Globus pallidus (tissue), 1 donor: ENCODE measurements around the gene STPG2.

Experiments
- DNase-seq: peaks from one replicate; pipeline ENCODE4 v3.0.0-alpha.2; 2015; ENCODE audit warnings: low spot score

Gene STPG2

DNA sequence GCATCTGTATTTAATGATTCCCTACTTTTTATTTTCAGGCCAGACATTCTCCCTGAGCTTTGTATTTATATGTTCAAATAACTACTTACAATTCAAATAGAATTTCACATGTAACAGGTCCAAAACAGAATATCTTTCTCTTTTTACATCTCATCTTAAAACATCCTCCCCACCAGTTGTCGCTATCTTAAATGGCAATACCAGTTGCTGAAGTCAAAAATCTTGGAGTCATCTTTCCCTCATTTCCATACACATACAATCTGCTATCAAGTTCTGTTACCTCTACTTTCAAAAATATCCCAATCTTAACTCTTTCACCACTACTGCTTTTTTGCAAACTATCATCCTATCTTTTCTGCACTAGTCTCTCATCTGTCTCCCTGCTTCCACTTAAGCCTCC is 330.5 kb downstream of the STPG2 start:
- DNase-seq, result no peak

DNA sequence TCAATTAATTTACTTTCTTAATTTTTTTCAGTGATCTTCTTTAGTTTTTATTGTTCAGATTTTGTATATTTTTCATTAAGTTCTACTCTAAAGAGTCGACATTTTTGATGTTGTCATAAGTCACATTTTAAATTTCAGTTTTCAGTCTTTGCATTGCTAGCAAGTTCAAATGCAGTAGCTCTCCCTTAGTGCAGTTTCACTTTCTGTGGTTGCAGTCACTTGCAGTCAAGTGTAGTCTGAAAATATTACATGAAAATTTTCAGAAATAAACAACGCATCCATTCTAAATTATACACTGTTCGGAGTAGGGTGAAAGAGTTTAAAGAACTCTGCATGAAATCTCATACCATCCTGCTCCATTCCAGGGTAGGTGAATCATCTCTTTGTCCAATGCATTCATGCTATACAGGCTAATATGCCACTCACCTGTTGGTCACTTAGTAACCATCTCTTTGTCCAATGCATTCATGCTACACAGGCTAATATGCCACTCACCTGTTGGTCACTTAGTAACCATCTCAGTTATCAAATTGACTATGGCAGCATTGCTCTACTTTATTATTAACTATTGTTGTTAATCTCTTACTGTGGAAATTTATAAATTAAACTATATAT is 356.9 kb downstream of the STPG2 start:
- no peak for DNase-seq

DNA sequence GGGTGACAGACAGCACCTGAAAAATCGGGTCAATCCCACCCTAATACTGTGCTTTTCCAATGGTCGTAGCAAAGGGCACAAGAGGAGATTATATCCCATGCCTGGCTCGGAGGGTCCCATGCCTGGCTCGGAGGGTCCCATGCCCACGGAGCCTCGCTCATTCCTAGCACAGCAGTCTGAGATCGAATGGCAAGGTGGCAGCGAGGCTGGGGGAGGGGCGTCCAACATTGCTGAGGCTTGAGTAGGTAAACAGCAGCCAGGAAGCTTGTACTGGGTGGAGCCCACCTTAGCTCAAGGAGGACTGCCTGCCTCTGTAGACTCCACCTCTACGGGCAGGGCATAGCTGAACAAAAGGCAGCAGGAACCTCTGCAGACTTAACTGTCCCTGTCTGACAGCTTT is 365.1 kb downstream of the STPG2 start:
- DNase-seq, result no peak

DNA sequence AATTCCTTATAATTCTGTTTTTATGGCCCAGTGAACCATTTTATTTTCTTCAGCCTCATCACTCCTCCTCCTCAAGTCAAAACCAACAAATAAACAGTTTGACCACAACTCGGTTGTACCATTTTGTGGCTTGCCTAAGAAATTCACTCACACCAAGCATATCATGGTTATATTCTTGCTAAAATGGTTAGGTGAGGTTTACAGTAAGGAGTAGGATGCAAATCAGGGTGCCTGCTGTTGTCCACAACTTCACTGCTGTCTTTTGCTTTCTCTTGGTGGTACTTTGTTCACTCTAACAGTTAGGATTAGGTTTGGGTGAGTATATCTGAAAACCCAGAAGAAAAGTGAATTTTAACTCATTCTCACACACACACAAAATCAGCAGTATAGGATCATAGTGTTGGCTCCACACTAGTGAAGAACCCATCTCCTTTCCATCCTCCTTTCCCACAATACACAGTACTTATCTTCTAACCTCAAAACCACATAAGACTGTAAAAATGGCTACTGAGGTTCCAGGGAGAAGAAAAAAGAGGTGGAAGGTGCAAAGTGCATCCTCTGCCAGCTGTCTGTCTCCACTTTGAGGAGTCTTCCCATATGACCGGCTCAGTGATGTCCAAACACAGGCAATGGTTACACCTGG is 368.8 kb downstream of the STPG2 start:
- DNase-seq, result no peak

DNA sequence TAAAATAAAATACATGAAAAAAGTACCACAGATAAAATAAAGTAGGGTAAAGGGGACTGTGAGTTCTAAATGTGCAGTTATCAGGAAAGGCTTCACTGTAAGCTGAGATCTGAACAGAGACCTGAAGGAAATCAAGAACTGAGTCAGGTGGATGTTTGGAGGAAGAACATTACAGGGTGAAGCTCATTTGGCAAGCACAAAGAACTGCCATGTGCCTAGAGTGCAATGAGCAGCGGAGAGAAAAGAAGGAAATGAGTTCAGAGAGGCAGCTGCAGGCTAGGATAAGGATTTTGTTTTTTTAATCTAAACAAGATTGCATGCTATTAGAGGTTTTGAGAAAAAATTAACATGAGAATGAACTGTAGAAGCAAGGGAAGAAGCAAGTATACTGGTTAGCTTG is 373.1 kb downstream of the STPG2 start:
- DNase-seq, result no peak

DNA sequence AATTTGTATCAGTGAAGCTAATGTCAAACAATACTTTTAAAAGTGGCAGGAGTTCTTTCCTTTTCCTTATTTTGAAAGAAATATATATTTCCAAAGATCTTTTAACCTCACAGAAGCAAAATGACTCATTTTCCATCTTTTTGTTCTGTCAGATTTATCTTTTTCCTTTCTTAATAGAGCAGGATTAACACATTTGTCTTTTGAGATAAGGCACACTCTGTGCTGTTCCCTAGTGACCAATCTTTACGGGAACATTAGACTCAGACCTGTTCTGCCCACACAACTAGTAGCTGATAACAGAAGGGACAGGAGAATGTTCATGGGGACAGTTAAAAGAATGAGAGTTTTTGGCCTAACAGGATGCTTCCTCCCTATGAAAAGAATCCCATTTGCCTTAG is 381.2 kb downstream of the STPG2 start:
- no peak for DNase-seq

DNA sequence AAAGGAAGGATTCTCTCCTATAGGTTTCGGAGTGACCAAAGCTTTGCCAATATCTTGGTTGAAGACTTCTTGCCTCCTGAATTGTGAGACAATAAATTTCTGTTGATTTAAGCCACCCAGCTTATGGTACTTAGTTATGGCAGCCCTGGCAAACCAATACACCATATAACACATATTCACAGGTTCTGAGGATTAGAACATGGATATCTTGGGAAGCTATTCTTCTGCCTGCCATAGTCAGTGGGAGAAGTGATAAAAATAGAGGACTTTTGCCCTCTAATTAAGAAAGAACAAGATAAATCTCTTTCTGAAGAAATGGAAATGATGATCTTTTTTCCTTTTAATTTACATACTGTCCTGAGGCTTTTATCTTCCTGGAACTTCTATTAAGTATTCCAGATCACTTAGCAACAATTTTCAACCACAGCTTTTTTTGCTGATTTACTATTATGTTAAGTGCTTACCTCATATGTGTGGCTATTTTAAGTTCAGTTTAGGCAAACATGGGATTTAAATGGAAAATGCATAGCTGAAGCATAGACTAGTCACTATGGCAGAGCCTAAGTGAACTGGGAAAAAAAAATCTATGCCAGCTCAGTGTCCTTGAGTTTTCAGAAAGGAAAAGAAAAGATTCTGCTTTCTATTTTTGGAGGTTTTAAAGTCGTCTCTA is 381.7 kb downstream of the STPG2 start:
- DNase-seq, result no peak

DNA sequence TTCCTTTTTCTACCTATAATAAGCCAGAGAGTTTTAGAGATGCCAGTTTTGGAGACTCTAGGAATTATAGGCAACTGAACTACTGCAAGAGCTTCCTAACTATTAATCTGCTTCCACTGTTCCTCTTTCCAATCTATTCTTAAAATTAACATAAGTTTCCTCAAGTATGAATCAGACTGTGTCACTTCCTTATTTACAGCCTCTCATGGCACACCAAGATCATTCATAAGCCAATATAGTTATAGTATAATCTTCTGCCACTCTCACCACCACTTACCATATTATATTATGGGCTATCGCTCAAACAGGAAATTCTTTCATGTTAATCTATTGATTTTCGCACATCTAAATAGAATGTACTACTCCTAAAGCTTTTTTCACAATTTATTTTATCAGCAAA is 383.5 kb downstream of the STPG2 start:
- no peak for DNase-seq

DNA sequence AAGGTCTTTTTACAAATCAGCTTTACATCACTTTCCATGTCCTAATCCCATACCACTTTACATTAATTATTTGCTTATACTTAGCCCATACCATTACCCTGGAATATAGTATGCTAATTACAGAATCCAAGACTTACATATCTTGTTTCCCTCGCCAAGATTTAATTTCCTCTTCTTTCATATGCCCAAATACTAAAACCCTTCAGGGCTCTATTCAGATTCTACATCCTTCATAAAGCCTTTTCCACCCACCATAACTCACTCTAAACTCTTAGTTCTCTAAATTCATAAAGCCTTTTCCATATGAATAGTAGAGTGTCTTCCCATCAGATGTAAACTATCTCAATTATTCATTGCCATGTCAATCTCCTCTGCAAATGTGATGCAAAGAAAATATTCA is 390.7 kb downstream of the STPG2 start:
- no peak for DNase-seq

DNA sequence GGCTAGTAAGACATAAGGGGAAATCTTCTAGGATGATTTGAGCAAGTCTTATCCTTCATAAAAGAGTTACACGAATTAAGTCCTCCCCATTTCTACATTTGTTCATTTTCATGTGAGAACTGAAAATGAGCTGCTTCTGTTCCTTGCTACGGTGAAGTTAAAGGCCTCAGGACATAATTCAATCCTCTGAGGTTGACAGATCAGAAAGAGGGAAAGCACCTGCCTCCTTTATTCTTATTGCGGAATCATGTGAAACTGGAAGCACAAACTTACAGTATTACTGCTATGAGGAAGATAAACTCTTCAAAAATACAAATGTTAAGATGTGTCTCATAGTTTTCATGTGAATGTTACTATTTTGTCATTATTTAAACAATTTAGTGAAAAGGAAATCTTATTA is 395.3 kb downstream of the STPG2 start:
- DNase-seq, result no peak

DNA sequence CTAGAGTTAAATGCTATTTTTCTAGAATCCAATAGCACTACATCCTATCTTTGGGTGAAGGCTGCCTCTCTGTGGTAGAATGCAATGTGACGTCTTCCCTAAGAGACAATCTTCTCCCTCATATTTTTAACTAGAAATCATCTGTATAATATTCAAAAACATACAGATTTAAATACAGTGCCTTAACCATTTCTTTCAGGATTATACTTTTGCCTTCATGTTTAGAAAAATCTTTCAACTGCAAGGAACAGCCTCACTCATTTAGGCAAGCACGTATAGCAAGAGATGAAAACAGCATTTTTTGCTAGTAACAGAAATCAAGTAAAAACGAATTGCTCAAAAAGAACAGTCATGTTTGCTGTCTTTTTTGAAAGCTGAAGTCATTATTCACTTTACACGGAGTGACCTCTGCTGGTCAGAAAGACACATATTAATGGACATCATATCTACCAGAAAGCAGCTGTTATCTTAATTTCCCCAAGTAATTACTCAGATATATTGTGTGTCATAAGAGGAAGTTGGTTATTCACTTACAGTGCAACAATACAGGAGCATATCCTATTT is 422.3 kb downstream of the STPG2 start:
- DNase-seq, result peak; percentile 34

DNA sequence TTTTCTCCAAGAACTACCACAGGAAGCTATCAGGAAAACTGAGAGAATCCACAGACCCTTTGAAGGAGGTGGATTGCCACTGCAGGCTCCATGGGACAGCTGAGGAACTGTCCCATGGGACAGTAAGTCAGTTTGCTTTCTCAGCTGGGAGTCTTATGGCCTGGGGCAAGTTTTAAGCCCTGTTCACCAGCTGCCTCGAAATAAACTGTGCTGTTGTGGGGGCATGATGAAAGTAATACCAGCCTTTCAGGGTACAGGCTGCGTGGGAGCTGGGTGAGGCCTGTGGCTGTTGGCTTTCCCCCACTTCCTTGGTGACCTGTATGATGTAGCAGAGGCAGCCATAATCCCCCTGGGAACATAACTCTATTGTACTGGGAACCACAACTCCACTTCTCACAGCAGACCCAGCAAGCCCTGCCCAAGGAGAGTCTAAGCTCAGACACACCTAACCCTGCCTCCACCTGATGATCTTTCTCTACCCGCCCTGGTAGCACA is 452.1 kb downstream of the STPG2 start:
- DNase-seq, result no peak

DNA sequence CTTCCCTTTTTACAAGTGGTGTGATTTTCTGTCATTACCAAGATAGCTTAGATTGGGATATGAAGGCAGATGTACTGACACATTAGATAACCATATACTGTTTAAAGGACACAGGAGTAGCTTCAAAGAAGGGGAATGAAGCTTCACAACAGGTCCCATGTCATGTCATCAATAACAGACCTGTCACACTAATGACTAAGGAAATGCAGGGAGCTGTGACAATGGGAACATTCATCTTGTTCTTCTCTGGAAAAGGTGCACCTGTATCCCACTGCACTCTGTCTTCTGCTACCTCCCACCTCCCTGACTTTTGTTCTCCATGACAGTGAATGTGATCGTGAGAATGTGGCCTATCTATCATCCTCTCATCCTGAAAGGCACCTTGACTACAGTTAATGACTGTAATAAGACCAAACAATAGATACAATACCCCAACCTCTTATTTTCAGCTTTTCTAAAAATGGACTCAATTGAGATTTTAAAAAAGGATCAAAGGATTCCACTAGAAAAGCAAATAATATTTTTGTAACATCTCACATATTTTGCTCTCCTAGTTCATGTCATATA is 472.5 kb downstream of the STPG2 start:
- DNase-seq, result no peak

DNA sequence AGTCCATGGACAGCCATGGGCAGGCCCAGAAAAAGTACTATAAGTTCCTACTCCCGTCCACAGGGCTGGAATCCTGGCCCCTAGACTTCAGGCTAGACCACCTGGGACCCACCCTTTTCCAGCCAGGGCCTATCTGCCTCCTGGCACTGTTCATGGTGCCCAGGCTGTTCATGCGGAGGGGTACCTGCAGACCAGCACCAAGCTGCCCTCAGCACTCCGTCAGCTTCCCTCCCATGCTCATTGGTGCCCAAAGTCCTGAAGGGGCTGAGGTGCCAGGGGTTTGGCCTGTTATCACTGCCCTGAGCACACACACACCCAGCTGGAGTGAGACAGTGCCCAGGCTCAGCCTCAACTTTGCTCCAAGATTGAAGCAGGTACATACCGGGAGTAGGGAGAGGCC is 477.7 kb downstream of the STPG2 start:
- DNase-seq, result no peak

DNA sequence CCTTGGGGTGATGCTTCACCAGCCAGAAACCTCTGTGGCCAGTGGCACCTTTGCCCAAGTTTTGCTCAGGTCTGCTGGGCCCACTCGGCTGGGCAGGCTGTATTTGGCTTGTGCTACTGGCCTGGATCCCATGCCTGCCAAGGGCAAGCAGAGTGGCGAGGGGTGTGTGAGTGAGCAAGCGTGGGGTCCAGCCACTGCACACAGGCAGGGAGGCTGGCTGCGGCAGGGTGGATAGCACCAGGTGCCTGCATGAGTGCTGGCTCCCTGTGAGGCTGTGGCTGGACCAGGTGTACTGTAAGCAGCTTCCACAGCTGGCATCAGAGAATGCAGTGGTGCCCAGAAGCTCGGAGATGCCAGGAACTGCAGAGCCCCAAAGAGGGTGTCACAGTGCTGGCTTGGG is 478.5 kb downstream of the STPG2 start:
- DNase-seq, result no peak

DNA sequence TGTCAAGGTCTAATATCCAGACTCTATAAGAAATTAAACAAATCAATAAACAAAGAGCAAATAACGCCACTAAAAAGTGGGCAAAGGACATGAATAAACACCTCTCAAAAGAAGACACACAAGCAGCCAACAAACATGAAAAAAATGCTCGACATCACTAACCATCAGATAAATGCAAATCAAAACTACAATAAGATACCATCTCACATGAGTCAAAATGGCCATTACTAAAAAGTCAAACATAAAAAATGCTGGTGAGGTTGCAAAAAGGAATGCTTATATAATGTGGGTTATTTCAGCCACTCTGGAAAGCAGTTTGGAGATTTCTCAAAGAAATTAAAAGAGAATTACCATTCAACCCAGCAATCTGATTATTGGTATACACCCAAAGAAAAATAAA is 481.1 kb downstream of the STPG2 start:
- no peak for DNase-seq

DNA sequence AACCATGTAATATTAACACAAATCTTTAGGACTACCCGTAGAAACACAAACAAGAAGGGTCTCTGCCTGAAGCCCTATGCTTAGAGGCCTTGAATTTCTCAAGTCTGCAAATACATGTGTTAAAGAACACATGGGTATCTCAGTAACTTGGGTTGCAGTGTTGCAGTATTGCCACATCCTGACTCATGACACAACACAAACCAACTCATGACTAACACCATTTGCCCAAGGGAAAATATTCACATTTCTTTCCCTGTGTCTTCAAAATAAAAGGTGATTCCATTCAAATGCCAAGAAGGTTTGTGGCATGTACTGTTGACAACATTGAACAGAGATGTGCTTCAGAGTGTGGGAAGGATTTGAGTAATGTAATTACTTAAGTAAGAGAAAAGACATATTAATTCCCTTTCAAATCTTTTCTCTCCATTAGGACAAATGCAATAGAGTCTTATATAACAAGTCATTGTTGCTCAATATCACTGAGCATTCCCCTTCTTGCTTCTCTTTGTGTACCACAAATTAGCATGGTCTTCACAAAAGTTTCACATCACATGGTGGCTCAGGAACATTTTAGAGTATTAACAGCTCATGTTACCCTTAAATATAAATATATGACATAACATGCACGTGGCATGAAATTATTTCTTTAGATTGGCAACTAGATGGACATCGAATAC is 487.1 kb downstream of the STPG2 start:
- DNase-seq, result no peak

DNA sequence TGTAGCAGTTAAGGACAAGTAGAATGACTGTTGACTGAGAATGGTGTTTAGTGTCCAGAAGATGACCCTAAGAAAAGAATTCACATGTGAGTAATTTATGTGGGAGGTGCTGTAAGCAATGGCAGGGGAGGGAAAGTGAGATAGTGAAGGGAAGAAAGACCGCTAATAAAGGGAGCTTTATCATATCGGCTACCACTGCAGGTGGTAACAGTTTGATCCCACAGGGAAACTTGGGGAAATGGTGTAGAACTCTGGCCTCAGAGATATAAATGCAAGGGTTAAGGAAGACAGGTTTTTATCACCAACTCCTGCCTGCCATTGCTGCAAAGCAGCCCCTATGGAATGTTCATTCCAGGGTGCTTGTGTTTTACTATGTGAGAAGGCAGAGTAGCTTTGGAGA is 489.6 kb downstream of the STPG2 start:
- DNase-seq, result no peak

DNA sequence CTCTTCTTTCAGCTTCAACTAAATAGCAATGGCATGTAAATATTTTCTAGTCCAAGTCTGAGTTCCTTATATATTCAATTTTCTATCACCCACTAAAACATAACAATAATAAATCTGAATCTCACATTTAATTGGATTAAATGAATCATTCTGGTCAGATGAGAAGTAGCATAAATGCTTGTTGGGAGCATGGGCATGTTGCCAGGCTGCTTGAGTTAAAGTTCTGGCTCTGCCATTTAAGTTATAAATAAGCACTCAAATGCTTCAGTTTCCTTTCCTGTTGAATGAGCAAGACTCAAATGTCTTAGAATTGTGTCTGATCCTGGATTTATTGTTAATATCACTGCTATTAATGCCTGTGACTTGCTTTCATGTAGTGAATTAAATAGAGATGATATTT is 496.3 kb downstream of the STPG2 start:
- no peak for DNase-seq

DNA sequence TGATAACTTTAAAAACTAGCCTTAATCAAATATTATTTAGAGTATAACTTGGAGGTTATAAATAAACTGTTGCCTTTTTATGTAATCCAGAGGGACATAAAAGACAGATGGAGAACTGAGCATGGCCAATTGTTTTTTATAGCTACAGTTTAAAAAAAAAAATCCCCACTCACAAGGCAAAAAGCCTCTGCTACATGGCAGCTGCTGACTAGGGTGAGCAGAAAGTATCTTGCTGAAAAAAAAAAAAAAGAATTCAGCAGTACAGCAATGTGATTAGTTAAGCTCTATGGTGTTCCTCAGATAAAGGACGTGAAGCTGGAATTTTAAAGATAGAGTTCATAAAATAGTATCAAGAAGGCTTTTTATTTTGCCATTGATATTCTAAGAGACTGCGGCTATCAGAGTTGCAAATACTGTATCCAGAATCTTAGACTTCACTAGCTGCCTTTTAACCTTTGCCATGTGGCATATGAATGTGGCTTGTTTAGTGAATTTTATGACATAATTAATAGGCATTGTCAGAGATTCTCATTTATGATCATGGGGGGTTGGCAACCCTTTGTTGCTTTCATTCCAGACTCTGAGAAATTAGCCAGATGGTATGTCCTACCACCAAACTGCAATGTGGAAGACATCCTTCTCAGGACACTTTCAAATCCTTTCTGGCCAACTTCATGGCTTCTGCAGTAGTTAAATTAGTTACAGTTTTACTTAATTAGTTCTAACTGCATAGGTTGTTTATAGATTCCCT is 498.0 kb downstream of the STPG2 start:
- no peak for DNase-seq

DNA sequence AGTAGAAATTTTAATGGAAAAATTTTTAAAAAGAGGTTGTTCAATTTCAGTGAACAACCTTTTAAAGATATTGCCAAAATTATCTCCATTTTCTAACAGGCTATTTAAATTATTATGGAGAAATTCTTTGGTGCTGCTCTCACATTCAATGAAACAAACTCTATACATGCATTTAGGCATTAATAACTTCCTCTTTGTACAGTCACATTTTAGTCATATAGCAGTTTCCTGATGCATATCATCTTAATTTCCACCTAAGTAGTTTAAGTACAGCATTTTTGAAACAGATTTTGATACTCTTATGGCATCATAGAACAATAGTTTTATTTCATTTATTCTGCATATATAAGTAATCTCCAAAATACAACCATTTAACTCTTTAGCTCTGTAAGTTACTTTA is 500.1 kb downstream of the STPG2 start:
- DNase-seq, result no peak

DNA sequence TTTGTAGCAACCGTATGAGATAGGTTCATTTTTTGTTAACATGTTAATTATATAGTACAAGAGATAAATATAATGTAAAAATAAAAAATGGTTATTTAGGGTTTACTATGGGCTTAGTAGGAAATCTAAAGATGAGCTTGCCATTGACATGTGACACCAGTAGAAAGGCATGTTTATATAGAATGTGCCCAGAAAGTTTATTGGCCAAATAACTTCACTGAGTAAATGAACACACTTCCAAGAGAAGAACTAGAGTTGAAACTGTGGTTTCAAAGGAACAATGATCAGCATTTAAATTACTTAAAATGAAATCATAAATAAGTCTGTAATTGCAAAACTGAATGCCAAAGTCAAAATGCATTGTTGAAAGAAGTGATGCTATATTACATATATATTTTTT is 503.3 kb downstream of the STPG2 start:
- no peak for DNase-seq
